ENCODE results near the gene CYP26B1.

Gene CYP26B1

DNA sequence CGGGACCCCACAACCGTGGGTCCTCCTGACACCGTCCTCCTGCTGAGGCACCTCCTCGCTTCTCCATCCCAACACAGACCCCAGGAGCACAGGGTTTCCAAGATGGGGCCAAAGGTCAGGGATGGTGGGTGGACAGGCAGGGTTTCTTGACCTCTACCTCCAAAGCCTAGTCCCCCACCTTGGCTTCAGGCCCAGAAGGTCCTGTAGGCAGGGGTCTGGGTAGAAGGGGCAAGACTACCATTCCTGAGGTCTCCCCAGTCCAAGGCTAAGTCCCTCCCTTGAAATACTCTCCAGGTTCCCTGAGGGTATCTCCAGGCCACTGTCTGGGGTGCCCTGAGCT lies 7.1 kb downstream of the CYP26B1 start:
- no peak for DNase-seq

DNA sequence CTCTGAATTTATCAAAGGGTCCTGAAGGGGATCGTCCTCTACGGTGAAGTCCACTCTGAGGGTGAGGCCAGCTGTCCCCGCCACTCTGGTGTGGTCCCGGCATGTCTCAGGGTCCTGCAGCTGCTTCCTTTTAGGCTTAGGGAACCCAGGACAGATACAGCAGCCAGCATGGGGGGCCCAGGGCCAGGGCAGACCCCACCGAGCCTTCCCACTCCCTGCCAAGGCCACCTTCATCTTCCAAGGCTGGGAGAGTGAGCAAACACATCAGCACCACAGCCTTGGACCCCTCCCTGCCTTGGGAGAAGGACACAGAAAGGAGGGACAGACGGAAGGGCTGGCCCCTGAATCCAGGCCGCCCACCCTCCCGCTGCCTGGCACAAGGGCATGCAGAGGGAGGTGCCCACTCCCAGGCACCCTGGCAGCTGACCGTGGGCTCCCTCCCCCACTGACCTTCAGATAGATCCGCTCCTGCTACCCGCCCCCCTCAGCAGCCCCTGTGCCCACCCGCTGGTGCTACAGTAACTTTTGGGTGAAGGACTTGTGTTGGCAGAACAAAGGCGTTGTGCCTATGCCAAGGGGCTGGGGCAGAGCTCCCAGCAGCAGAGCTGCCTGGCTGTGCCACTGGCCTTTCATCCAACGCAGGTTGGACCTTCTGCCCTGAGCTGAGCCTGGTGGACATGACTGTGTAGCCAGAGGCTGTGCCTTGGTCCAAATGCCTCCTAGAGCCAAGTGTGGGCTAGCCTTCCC lies 7.6 kb downstream of the CYP26B1 start:
- DNase-seq: no peak

DNA sequence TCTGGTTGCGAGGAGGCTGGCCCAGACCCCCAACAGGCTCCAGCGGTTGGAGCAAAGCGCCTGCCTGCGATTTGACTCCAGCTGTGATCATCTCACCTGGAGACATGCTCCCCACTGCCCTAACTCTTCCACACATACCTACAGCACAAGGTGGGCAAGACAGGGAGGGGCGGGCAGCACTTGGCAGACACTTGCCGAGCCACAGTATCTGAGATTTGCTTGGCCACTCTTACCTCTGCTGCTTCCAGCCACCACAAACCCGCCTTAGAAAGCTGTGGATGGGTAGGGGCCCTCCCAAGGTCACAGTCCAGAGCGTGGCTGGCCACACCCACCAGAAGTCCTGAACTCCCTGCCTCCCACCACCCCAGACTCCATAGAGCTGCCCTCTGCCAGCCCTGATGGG lies 8.2 kb downstream of the CYP26B1 start:
- no peak for DNase-seq

DNA sequence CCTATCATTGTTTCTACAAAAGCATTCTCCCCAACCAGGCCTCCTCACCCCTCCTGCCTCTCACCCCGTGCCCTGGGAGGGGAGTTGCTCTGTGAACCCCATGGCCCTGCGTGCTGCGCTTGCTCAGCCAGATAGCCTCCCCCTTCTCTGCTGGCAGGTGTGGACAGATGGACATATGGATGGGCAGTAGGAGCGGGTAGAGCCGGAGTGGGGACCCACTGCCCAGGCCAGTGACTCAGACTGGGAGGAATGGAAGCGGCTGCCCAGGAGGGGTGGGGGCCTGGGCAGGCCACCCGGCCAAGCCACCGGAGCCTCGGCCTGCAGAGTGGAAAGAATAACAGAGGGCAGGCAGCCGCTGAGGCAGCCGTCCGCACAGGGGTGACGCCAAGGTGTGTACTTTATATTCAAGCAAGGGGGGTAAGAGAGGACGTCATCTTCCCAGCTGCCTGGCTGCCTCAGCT lies 8.7 kb downstream of the CYP26B1 start:
- no peak for DNase-seq

DNA sequence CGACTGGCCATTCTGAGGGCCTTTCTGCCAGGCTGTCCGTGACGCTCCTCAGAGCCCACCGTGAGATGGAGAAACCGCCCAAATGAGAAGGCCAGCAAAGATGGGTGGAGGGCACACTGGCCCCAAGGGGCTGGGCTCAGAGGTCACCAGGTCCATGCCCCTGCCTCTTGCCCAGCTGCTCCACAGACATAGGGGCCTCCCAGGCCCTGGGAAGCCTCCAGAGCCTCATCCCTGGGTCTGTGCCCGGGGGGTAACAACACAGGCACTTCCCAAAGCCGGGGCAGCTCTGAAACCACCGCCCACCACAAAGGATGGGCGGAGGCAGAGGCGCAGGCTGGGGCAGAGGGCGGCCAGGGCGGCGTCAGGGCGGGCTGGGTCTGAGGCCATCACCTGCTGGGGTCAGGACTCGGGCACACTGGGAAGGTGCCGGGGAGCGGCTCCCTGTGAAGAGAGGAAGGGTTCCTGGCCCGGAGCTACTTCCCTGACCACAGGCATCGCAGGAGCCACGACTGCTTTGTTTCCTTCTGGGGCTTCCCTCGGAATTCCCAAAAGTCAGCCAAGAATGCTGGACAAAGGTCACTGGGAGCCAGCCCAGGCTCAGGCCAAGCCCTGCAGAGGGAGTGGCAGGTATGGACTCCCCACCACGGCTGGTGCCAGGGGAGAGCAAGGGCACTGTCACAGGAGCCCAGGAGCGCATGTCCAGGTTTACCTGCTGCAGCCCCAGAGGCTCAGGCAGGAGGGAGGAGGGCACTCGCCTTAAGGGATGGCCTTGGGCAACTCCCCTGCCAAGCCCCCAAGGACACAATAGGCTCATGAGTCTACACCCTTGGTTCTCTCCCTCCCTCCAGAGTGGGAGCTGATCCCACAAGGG lies 9.4 kb downstream of the CYP26B1 start:
- DNase-seq: no peak

DNA sequence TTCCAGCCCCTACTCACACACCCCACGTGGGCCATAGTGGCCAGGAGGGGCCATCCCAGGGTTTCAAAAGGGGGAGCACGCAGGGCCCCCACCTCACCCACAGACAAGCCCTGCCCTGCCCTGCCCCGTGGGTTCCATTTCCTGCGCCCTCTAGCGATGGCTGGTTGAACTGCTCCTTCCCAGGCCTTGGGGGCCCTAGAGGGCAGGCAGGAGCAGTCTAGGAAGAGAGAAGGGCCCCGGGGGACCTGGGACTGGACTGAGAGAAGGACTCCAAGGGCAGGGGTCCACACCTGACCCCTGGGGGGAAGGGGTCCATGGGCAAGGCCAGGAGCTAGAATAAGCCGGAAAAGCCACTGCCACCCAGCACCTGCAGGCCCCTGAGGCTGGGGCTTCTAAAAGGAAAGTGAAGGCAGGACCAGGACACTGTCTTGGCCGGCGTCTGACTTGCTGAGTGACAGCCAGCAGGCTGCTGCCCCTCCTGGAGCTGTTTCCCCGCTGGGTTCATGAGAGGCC lies 10.1 kb downstream of the CYP26B1 start:
- peak; percentile 97 for DNase-seq

DNA sequence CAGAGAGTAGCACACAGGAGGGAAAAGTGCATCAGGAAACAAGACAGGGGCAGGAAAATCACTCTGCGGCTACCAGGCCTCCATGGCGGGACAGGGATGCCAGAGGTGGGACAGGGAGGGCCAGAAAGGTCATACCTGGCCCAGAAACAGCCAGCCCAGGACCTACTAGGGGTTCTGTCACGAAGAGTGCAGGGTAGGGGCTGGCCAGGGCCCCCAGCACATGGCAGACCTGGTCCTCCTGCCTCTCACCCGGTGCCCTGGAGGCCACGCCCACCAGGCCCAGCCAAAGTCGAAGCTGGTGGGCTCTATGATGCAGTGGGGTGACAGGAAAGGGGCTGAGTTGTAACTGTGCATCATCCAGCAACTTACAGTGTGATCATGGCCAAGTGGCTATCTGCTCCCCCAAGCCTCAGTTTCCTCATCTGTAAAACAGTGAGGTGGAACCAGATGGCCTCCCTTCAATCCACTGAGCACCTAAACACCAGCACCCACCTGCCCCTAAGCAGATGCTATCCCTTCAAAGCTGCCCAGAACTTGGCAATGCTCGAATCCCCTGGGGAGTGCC lies 10.6 kb downstream of the CYP26B1 start:
- DNase-seq: no peak

DNA sequence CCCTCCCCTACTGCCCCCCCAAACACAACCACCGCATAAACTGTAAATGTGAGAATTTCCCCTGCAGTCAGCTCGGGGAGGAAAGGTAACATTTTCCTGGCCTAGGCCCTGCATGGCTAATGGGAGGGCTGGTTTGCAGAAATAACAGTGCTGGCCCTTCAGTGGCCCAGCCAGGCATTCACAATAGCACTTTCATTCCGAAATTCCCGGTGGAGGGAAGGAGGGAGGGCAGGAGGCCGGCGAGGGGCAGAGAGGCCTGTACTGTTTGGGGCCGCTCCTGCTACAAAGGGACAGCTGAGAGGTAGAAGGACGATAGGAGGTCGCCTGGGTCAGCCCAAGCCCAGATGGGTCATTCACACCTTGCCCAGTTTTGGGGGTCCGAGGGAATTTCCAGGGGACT lies 11.3 kb downstream of the CYP26B1 start:
- no peak for DNase-seq

DNA sequence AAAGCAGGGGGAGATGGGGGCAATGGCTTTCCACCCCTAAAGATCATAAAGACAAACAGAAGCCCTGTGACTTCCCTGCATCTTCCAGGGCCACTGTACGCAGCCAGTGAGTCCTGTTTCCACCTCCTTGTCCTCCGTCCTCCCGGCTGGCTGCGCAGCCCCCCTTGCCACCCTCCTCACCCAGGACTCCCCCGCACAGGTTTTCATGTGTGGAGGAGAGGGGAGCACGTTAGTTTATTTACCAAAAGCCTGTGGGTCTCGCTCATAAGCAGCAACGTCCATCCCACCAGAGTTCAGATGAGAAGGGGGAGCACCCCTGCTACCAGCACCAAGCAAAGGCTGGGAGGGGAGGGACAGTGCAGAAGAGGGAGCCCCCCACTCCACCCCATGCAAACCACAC lies 11.7 kb downstream of the CYP26B1 start:
- DNase-seq: no peak

DNA sequence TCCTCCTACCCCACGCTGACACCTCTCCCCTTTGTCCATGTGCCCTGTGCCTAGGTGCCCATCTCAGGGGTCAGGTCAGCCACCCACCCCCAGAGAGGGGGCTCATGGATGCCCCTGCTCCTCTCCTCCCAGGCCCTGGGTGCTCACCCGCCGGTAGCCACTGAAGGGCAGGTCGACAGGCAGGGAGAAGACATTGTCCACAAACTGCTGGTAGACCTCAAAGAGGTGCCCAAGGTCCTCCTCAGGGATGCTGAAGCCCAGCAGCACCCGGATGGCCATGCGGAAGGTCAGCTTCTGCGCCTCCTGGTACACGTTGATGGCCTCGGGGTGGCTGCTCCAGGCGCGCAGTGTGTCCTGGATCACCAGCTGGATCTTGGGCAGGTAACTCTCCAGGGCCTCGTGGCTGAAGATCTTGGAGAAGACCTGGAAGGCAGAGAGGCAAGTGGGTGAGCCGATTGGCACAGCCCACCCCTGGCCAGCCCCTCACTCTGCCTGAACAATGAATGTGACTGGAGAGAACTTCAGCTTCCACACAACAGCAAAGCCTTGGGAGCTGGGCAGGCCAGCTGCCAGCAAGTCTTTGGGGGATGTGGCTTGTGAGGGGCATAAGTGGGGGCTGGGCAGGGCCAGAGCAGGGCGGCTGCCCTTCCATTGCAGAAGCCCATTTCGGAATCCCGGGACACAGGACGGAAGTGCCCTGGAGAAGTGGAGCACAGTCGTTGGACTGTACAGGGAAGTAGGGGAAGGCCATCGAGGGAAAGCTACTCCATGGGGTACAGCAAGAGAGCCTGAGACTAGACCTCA lies 12.5 kb downstream of the CYP26B1 start:
- DNase-seq: no peak

DNA sequence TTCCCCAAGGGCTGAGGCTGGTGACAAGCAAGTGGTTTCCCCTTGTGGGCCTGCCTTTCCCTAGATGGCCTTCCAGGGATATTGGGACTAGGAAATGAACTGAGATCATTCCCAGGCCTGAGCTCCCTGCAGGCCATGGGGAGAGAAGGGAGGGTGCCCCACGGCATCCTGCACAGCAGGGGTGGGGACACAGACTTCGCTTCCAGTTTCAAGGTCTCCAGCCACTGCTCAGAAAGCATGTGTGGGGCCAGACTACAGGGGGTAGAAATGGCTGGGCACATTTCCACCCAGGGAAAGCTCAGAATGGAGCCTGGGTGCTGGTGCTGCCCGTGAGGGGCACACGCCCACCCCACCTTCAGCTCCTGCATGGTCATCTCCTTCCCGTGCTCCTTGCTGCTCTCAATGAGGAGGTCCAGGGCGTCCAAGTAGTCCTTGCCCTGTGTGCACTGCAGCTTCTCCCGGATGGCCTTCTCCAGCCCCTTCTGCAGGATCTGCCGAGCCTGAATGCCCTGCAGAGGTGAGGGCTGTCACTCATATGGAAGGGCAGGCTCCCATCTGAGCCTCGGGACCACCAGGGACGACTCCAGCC lies 13.2 kb downstream of the CYP26B1 start:
- no peak for DNase-seq

DNA sequence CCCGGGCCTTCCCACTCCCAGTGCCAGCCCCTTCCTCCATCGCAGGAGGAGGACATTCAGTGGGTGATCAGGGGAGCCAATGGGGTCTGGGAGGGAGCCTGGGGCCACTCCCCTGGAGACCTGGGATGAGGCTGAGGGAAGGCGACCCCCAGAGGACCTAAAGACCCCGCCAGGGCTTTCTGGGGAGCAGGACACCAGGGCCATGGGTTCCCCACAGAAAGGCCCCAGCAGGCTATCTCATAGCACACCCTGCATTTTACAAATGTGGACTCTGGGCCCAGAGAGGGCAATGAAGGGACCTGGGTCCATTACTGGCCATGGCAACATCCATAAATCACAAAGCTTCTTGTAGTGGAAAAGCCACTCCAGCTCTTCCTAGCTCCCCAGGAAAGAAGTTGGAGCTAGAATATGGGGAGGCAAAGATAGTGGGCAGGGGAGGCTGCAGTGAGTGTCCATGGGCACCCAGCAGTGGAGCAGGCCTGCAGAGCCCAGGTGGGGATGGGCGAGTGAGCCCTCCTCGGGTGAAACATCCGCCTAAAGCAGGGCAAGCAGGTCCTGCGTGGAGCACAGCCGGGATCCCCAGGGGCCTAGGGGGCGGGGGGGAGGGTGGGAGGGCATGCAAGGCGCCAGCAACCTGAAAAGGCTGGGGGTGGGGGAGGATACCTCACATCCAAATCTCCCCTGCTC lies 13.8 kb downstream of the CYP26B1 start:
- no peak for DNase-seq

DNA sequence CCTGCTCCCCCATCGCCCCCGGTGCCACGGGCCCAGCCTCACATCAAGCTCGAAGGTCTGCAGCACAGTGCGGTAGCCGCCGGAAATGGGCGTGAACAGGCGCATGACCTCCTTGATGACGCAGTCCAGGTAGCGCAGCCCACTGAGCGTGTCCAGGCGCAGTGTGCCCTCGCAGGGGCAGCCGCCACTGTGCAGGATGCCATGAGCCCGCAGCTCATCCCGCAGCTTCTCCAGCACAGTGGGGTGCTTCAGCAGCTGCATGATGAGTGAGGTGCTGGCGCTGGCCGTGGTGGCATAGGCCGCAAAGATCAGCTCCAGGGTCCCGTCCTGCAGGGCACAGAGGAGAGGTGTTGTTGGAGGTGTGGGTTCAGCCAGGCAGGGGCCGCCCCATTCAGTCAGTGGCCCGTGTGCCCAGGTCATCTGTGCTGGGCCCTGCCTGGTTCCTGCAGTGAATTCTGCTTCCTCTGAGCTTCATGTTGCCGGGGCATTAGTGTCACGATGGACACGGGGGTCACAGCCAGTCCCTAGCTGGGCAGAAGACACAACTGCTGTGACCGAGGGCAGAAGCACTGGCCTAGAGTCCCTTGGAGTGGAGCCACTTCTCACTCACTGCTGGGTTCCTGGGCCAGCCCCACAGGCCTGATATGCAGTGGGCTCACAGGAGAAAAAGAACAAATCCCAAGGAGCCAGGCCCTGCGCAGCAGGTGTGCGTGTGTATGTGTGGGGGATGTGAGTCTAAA lies 14.5 kb downstream of the CYP26B1 start:
- DNase-seq: no peak

DNA sequence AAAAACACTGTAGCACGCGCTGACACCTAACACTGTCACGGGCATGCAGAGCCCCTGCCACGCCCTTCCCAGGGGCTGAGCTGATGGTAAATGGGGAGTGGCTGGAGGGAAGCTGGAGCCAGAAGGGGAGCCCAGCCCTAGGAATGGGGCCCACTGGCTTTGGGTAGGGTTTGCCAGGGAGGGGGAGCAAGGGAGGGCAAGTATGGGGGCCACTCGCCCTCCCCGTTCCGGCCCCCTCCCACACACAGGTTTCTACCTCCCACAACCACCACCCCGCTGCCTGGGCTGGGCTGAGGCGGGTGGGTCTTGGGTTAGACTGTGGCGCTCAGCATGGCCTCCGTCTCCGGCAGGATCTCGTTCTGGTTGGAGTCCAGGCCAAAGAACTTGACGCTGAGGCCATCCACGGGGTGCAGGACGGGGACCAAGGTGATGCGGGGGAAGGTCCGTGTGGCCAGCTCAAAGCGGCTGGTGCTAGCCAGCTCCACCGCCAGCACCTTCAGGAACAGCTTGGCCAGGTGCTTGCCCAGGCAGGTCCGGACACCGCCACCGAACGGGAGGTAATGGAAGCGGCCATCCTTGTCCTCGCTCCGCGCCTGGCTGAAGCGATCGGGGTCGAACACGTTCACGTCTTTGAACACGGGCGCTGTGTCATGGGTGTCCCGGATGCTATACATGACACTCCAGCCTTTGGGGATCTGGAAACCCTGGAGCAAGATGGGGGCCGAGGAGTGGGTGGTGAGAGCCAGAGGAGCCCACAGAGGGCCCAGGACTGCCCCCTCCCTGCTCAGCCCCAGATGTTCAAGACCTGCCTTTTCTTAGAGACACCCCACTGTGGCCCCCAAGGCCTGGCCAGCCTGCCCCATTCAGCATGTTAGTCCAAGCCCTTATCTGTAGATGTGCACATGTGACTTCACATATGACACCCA lies 15.5 kb downstream of the CYP26B1 start:
- no peak for DNase-seq

DNA sequence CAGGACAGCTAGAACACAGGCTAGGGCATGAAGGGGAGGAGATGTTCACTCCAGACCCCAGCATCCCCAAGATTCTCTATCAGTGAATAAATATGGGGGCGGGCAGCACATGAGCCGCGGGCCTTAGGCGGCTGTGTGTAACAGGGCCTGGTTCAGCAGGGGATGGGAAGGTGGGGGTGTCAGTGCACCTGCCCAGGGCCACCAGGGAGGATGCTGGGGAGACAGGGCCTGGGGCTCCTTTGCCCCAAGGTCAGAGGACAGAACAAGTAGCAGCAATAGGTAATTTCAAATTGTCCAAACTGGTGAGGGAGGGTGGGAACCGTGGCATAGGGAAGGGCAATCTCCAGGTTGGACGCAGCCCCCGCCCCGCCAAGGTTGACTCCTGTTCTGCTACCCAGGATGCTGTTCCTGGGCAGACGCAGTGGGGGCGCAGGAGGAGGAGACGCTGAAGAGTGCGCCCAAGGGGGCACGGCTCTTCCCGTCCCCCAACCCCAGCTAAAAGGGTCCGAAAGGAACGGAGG lies 16.2 kb downstream of the CYP26B1 start:
- no peak for DNase-seq

DNA sequence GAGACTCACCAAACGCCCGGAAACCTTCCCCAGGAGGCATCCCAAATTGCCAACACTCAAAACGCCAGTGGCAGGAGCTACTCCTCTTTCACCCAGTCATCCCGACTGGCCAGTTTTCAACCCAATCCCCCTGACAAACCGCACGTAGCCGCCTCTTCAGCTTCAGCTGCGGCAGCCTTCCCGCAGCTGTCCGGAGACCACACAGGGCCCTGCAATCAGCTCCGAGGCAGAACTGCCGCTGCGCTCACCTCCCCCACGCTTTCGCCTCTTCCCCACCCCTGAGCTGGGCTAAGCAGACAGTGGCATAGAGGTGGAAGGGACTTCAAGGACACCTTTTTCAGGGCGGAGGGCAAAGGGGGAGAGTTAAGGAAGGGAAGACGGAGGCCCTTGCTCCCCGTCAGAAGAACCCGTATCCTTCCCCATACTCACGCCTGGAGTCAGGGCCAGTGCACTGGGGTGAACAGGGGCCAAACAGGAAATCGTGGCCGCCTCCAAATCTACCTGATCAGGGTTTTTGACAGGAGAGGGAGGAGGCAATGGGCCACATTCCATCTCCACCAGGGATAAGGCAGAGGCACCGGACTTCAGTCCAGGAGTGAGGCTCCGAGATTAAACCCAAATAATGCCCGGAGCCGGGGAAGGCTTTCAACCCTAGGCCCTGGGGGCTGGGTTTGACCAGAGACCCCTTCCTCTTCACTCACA lies 16.9 kb downstream of the CYP26B1 start:
- no peak for DNase-seq

DNA sequence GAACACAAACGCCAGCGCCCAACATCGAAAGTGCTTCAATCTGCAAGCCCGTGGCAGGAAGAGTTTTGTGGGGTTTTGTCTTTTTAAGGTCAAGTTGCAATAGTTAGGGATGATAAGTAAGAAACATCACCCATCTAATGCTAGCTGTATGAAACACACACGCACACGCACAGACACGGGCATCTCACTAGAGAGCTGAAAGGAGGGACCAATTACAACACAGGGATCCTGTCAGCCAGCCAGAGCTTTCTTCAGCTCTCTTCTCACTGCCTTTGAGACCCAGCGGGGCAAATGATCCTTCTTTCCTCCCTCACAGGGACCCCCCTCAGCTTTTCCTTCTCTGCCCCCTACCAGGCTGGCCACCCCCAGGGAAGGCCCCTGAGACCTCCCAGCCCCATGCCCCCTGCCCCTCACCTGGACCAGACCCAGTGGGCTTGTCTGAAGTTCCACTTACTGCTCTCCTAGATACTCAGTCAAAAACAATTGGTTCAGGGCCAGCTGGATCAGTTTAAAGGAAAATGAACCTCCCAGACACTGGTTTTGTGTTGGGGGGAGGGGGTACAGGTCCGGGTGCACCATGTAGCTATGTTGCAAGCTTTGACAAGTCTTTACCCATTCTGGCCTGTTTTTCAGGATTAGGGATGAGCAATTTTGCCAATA lies 17.9 kb downstream of the CYP26B1 start:
- no peak for DNase-seq

DNA sequence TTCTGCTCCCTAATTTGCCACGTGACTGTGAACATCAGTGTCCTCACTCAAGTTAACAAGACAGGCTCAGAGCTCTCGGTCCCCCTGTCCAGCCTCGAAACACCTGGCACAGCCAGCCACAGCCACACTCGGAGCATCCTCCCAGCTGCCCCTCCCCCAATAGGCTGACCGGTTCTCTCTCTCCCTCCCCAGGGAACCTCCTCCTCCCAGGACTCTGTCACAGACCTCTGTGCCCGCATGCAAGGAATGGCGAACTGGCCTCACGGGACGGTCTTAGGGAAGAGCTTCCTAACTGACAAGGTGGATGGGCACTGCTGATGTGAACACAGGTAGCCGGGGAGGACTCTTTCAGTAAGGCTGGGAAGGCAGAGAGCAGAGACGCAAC lies 18.8 kb downstream of the CYP26B1 start:
- no peak for DNase-seq

All from 8988T (cell line).